ENCODE measurements around the gene GPR45.

GPR45 gene, protein sequence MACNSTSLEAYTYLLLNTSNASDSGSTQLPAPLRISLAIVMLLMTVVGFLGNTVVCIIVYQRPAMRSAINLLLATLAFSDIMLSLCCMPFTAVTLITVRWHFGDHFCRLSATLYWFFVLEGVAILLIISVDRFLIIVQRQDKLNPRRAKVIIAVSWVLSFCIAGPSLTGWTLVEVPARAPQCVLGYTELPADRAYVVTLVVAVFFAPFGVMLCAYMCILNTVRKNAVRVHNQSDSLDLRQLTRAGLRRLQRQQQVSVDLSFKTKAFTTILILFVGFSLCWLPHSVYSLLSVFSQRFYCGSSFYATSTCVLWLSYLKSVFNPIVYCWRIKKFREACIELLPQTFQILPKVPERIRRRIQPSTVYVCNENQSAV
- 0 reads per million in 9 experiments for total RNA-seq

DNA sequence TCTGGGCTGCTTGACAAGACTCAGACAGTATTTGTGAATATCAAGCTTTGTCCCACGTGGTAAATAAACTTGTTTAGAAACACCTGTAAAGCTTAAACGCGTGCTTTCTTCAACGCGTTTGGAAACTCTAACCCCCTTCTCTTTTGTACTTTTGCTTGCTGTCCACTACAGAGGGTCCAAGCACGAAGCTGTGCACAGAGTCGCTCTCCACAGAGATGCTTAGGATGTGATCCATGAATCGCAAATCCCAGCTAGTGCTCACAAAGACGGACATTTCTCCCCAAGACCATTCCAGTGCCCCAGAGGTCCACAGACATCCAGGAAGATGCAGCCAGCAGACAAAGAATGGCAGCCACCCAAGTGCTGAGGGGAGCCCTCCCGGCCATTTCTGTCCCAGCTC lies at the start of gene GPR45:
TSS of gene GPR45 (plus strand) at position 301 of the 400 bp plus-strand sequence. CDS start 116 bp downstream, outside the sequence.
- Mint-ChIP-seq H3K9me3 (no peaks in the 10 kb centered on the region), H3K27me3 (peaks cover 9 to 17% of the 10 kb centered on the region in 2 donors), H3K27ac (no peak within 1 kb of the TSS), H3K36me3 (ENCODE audit: insufficient read depth) (no peaks in the 10 kb centered on the region), H3K4me1 (ENCODE audit: low read depth in 2 of 2) (peaks cover 0 to 3% of the 10 kb centered on the region in 2 donors), H3K4me3 (no peak within 1 kb of the TSS)
- ATAC-seq (replicated peaks) = no peak
- DNase-seq = no peak

DNA sequence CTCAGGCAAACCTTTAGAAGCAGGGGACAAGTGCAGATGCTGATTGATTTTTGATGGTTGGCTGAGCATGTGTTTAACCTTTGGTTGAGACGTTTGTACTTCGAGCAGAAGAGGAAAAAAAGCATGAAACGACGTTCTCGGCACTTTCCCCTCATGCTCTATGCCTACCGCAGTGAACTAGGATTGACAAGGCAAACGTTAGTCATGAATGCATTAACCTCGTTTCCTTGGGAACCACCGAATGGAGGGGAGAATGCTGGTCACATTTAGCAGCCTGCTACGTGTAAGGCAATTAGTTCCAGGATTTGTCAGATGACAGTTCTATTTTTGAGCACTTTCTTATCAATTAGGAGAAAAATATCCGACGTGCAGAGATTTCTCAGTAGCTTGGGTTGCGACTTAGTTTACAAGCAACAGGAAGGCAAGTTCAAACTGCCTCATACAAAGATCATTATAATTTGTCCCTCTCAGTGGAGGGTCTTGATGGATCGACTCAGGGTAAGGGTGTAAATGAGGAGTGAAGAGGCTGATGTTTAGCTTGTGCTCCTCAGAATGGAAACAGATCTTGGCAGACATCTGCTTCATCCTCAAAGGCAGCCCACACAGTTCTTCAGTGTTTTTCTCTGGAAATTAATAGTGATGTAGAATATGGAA lies 47.4 kb upstream of the GPR45 start:
- no peak overlapping the region for H3K4me3 Mint-ChIP-seq
- no peaks in the 10 kb centered on the region for H3K36me3 Mint-ChIP-seq (ENCODE audit: insufficient read depth)
- no peaks in the 10 kb centered on the region for H3K9me3 Mint-ChIP-seq
- H3K27ac Mint-ChIP-seq = no peak overlapping the region
- peaks cover 23 to 39% of the 10 kb centered on the region in 2 donors for H3K27me3 Mint-ChIP-seq
- DNase-seq (no peak), ATAC-seq (replicated peaks) (no peak)
- no peaks in the 10 kb centered on the region for H3K4me1 Mint-ChIP-seq (ENCODE audit: low read depth in 2 of 2)

DNA sequence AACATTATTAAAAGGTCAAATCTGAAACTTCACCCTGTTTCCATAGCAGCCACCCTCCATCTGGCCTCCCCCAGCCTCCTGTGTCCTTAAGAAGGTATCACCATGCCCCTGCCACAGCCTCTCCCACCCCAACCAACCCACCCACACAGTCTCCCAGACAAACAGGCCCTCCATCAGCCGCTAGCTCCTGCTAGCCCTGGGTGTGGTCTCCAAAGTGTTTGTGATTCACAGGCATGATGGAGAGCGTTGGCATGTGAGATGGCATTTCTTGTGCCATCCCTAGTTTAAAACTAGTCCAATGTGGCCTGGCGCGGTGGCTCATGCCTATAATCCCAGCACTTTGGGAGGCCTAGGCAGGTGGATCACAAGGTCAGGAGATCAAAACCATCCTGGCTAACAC lies 44.9 kb upstream of the GPR45 start:
- Mint-ChIP-seq H3K9me3 (no peaks in the 10 kb centered on the region), H3K4me3 (no peak overlapping the region), H3K27ac (no peak overlapping the region), H3K36me3 (ENCODE audit: insufficient read depth) (no peaks in the 10 kb centered on the region), H3K27me3 (peaks cover 11 to 33% of the 10 kb centered on the region in 2 donors), H3K4me1 (ENCODE audit: low read depth in 2 of 2) (no peaks in the 10 kb centered on the region)
- no peak for ATAC-seq (replicated peaks)
- DNase-seq = no peak

DNA sequence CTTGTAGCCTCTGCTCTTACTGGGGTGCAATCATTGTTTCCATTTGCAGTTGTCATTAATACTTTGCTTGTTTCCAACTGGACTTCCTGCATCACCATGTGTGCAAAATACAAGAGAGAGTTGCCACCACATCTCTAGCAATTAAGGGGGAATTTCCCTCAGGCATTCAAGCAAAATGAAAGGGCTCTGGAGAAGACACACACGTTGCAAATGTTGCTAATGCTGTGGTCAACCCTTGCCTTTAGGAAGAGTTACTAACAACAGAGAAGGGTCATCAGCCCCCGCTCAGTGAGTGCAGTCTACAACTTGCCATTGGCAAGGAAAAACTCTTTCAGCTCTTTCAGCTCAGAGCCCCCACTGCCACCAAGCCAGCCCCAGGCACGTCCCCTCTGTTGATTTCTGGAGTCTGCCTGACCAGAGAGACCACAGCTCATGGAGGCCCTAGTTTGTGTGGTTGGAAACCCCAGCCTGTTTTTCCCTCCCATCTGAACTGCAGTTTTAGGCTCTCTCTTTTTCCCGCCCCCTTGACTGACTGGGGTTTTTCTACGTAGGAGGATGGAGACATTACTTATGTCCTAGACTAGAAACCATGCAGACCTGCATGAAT lies 25.9 kb upstream of the GPR45 start:
- Mint-ChIP-seq H3K4me3 (no peak overlapping the region), H3K4me1 (ENCODE audit: low read depth in 2 of 2) (peaks cover 1 to 7% of the 10 kb centered on the region in 2 donors), H3K9me3 (no peaks in the 10 kb centered on the region), H3K36me3 (ENCODE audit: insufficient read depth) (no peaks in the 10 kb centered on the region), H3K27me3 (peaks cover 11 to 45% of the 10 kb centered on the region in 2 donors), H3K27ac (no peak overlapping the region)
- no peak for ATAC-seq (replicated peaks)
- no peak for DNase-seq

DNA sequence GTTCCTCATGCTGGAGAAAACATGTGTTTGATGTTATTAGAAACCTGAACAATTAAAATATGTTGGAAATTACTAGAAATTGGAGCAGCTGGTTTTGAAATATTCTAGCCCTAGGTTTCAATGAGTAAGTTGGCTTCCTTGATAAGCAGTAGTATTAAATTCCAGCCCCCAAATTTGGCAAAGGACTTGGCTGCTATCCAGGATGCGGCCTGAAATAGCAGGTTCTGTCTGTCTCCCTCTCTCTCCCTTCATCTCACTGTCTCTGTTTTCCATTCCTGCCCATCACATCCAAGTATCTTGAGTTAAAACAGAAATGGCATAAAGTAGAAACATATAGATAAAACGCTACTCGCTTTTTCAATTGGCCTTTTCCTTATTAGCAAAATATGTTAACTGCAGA lies 20.9 kb upstream of the GPR45 start:
- no peak for ATAC-seq (replicated peaks)

DNA sequence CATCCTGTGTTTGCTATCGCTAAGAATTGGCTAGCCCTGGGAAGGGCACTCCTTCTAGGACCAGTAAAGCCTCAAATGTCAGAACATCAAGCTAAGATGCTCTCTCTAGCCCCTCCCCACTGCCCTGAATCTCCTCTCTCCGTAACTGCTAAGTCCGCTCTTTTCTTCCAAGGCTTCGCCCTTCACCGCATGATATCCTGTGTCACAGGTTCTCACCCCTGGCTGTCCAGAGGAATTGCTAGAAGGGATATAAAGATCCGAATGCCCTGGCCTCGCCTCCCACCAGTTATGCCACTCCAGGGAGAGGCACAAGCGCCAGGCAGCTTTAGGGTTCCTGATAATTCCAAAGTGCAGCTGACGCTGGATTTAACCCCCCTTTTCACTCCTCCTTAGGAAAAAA lies 17.1 kb upstream of the GPR45 start:
- Mint-ChIP-seq H3K9me3 (no peaks in the 10 kb centered on the region), H3K27ac (no peak overlapping the region), H3K36me3 (ENCODE audit: insufficient read depth) (no peaks in the 10 kb centered on the region), H3K4me3 (no peak overlapping the region), H3K4me1 (ENCODE audit: low read depth in 2 of 2) (no peaks in the 10 kb centered on the region), H3K27me3 (peaks cover 53 to 71% of the 10 kb centered on the region in 2 donors)
- DNase-seq (no peak), ATAC-seq (replicated peaks) (no peak)

More for the DNA sequence above, 20.9 kb upstream of the GPR45 start:
- no peaks in the 10 kb centered on the region for H3K9me3 Mint-ChIP-seq
- H3K4me1 Mint-ChIP-seq (ENCODE audit: low read depth in 2 of 2) = no peaks in the 10 kb centered on the region
- DNase-seq = no peak
- no peak overlapping the region for H3K27ac Mint-ChIP-seq
- no peaks in the 10 kb centered on the region for H3K36me3 Mint-ChIP-seq (ENCODE audit: insufficient read depth)
- peaks cover 43 to 88% of the 10 kb centered on the region in 2 donors for H3K27me3 Mint-ChIP-seq
- no peak overlapping the region for H3K4me3 Mint-ChIP-seq

DNA sequence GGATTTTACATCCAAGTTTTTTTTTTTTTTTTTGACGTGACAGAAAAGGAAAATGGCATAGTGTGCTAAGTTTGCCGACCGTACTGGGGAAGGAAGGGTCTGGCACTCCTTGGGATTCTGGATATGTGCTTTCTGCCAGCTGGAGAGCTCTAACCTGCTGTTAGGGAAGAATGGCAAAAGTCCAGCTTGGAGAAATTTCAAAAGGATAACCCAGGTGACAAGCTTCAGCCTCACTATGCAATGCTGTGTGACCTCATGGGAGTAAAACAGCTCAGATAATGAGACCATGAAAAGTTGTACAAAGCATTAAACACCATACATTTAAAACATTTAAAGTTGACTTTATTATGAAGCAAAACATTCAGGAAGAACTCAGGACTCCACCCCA lies 10.3 kb upstream of the GPR45 start:
- peaks cover 20 to 27% of the 10 kb centered on the region in 2 donors for H3K27me3 Mint-ChIP-seq
- peaks cover 0 to 2% of the 10 kb centered on the region in 2 donors for H3K4me1 Mint-ChIP-seq (ENCODE audit: low read depth in 2 of 2)
- no peak for DNase-seq
- H3K27ac Mint-ChIP-seq = no peak overlapping the region
- no peaks in the 10 kb centered on the region for H3K9me3 Mint-ChIP-seq
- no peak for ATAC-seq (replicated peaks)
- H3K36me3 Mint-ChIP-seq (ENCODE audit: insufficient read depth) = no peaks in the 10 kb centered on the region
- H3K4me3 Mint-ChIP-seq = no peak overlapping the region

DNA sequence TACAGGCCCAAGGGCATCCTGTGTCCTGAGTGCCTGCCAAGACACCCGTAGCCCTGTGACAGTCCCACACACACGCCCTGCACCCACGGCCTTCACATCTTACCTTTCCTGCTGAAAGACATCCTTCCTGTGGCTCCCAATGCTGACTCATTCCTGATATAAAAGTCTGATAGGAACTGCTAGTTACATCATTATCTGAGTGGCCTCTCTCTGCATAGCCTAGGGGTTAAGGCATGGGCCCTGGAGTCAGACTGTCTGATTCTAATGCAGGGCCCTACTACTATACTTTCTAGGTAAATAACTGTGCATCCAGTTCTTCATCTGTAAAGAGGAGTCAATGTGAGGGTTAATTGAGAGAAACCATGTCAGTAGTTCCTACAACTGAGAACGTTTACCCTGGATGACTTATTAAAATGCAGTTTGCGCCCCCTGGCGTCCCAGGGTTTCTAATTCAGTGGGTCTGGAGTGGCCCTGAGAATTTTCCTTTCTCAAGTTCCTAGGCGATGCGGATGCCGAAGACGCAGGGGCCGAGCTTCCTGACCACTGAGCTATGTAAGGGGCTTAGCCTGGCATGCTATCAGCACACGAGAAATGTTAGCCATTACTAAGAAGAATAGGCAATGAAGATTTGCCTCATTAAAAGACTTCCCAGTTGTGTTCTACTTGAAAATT lies 6.0 kb upstream of the GPR45 start:
- Mint-ChIP-seq H3K36me3 (ENCODE audit: insufficient read depth) (no peaks in the 10 kb centered on the region), H3K9me3 (no peaks in the 10 kb centered on the region), H3K27me3 (peaks cover 9 to 22% of the 10 kb centered on the region in 2 donors), H3K27ac (no peak overlapping the region), H3K4me3 (no peak overlapping the region), H3K4me1 (ENCODE audit: low read depth in 2 of 2) (peaks cover 2 to 3% of the 10 kb centered on the region in 2 donors)
- peak; percentile 58 for ATAC-seq (replicated peaks)
- peak; percentile 44 to 55 (median 49) for DNase-seq

DNA sequence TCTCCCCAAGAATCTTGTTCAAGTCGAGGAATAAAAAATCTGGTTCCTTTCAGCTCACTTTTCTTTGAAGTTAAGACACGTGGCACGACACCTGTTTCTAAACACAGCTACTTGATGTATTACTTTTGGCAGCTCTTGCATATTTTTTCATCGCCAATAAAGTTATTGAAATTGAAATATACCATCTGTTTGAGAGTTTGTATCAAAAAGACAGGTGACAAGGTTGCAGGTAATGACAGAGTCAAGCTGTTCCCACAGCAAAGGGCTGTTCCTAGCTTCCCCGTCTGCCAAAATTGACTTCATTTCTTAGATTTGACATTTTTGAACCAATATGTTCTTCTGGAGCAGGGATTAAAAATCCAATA lies 5.5 kb upstream of the GPR45 start:
- Mint-ChIP-seq H3K27ac (no peak overlapping the region), H3K27me3 (peaks cover 9 to 22% of the 10 kb centered on the region in 2 donors), H3K36me3 (ENCODE audit: insufficient read depth) (no peaks in the 10 kb centered on the region), H3K9me3 (no peaks in the 10 kb centered on the region), H3K4me1 (ENCODE audit: low read depth in 2 of 2) (peaks cover 2 to 3% of the 10 kb centered on the region in 2 donors), H3K4me3 (no peak overlapping the region)
- ATAC-seq (replicated peaks) (no peak), DNase-seq (no peak)

DNA sequence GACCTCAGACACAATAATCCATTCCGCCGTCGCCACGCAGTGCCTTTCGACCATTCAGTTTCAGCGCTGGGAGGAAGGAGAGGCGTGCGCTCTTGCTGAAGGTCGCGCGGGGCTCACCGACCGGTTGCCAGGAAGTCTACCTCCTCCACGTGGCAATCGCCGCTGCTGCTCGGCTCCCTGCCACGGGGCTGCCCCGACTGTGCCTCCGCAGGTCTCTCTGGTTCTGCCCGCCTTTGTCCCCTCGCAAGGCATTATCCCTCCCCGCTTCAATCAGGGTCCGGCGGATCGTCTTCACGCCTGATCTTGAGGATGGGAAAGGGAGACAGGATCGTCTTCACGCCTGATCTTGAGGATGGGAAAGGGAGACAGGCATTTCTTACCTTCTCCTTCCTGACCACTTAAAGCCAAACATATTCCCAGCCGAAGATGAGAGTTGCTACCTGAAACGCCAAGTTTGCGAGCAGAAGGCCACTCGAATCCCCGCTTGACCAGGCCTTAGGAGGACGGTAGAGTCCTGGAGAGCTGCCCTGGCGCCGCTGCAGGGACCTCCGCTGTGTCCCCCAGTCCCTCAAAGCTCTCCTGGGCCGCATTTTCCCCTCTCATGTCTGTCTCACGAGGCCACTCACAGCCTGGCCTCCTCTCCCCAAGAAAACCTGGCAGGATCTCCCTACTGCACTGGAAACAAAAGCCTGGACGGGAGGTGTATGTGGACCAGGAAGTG lies 4.3 kb upstream of the GPR45 start:
- Mint-ChIP-seq H3K4me3 (peak overlapping the region in 1 of 2 donors; percentile 33), H3K4me1 (ENCODE audit: low read depth in 2 of 2) (peaks cover 2 to 3% of the 10 kb centered on the region in 2 donors), H3K27me3 (peaks cover 9 to 22% of the 10 kb centered on the region in 2 donors), H3K9me3 (no peaks in the 10 kb centered on the region), H3K27ac (no peak overlapping the region), H3K36me3 (ENCODE audit: insufficient read depth) (no peaks in the 10 kb centered on the region)
- DNase-seq = no peak
- no peak for ATAC-seq (replicated peaks)

DNA sequence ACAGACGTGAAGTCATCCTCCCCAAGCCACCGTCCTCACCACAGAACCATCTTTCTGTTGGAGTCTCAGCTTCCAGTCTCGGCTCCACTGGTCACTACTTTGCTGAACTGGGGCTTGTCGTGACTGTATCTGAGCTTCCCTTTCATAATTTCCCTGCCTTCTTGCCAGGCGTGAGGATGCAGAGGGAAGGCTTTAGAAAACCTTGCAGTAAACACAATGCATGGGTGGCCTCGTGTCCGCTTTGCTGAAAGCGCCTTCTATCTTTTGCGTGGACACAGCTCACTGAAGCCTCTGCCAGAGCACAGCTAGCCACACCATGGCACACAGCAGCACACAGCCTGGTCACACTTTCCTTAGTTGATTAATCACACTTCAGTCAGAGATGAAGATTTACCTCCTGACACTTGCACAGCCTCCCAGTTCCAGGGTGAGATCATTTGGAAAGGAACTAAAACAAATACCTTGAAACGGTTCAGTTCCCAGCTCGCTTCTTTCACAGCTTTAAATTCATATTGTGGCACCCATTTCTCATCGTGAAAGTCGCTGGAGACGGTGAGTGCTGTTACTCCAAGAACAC lies 2.8 kb upstream of the GPR45 start:
- ATAC-seq (replicated peaks) (no peak), DNase-seq (no peak)
- H3K4me3 Mint-ChIP-seq = no peak overlapping the region
- no peak overlapping the region for H3K27ac Mint-ChIP-seq
- H3K4me1 Mint-ChIP-seq (ENCODE audit: low read depth in 2 of 2) = peaks cover 2 to 3% of the 10 kb centered on the region in 2 donors
- no peaks in the 10 kb centered on the region for H3K9me3 Mint-ChIP-seq
- H3K36me3 Mint-ChIP-seq (ENCODE audit: insufficient read depth) = no peaks in the 10 kb centered on the region
- H3K27me3 Mint-ChIP-seq = peaks cover 9 to 30% of the 10 kb centered on the region in 2 donors

DNA sequence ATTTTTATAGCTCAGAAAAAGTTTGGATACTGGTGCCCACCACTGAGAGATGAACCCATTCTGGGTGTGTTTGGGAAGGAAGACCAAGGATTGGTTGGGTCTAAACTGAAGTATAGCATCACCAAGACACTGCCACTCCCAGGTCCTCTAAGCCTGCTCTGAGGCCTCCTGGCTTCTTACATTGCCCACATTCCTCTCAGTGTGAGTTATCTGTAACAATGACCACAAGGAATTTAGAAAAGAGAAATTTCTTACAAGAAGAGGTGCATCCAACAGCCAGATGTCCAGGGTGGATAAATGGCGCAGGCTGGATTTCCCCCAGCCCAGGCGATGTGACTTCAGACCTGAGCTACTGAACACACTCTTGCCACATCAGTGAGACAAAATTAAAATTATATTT lies 1.6 kb upstream of the GPR45 start:
- Mint-ChIP-seq H3K27ac (no peak overlapping the region), H3K4me1 (ENCODE audit: low read depth in 2 of 2) (peaks cover 2 to 3% of the 10 kb centered on the region in 2 donors), H3K4me3 (no peak overlapping the region), H3K36me3 (ENCODE audit: insufficient read depth) (no peaks in the 10 kb centered on the region), H3K9me3 (no peaks in the 10 kb centered on the region), H3K27me3 (peaks cover 9 to 29% of the 10 kb centered on the region in 2 donors)
- no peak for DNase-seq
- ATAC-seq (replicated peaks) = no peak

Measured in effector memory CD8-positive, alpha-beta T cell (primary cell).